Measurements from ENCODE around the gene MCC.

Gene MCC

DNA sequence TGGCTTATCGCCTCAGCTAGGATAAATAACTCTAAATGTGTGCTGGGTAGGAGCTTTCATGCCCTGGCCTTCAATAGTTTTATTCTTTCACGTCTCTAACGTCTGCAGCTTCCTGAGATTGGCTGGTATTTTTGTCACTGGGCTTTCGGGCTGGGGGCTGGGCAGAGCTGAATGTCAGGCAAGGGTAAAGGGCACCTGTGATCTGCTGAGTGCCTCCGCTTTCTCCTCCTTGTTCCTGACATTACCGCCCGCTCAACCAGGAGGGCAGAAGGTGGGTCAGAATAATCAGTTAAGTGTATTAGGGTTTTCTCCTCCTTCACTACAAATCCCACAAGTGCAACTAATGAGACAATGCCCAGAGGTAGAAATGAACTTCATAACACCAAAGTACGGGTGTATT, 270.1 kb downstream of the MCC start:
- DNase-seq, result no peak

DNA sequence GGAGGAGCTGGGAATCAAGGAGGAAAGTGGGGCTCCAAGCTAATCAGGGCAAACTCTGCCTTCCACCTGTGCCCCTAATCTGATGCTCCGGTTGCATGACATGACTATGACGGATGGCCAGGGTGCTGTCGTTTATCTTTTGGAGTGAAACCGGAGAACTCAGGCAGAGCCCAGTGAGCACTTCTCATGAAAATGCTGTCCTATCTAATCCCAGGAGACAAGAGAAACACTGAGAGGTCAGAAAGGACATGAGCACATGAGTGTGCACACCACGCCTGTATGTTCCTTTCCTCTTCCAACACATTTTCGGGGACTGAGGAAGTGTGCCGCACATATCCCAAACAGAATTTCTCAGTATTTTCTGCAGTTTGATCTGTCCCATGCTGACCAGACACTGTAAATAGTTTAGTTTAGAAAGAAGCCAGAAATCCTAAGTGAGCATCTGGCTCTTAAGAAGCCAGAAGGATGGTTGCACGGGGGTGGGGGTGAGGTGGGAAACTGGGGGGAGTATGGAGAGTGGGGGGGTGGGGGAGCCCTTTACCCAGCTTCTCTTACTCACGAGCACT, 270.6 kb downstream of the MCC start:
- DNase-seq, result no peak

GRCh38 chr5:113216545-113216944, 271.7 kb downstream of the MCC start:
- DNase-seq, result no peak

GRCh38 chr5:113215401-113216060, 272.7 kb downstream of the MCC start:
- DNase-seq, result no peak

DNA sequence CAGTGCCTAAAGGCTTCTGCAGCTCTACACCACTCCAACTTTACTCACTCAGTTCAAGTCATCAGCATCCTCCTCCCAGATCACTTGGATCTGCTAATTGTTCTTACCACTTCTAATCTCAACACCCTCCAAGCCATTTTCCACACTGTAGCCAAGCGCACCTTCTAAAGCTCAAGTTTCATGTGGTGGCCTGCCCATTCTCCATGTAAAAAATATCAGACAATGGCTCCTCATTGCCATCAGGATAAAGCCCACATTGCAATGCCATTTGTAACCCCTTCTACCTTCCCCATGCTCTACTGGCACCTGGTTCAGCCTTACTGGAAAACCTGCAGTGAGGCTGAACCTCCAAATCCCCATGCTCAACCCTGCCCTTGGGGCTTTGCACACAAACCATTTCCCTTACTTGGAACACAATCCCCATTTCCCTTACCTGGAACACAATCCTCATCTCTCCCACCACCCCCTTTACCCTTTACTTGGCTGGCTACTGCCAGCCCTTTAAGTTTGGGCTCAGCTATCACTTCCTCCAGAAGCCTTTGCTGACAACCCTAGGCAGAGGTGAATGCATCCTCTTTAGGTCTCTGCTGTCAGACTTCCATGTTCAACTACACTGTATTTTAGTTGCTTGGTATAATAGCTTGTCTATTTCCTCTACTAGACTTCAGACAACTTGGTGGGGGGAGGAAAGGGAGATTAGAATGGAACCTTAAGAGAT, 273.5 kb downstream of the MCC start:
- no peak for DNase-seq

- DNase-seq, result no peak
Measured at GRCh38 chr5:113213551-113214425, 274.5 kb downstream of the MCC start.

DNA sequence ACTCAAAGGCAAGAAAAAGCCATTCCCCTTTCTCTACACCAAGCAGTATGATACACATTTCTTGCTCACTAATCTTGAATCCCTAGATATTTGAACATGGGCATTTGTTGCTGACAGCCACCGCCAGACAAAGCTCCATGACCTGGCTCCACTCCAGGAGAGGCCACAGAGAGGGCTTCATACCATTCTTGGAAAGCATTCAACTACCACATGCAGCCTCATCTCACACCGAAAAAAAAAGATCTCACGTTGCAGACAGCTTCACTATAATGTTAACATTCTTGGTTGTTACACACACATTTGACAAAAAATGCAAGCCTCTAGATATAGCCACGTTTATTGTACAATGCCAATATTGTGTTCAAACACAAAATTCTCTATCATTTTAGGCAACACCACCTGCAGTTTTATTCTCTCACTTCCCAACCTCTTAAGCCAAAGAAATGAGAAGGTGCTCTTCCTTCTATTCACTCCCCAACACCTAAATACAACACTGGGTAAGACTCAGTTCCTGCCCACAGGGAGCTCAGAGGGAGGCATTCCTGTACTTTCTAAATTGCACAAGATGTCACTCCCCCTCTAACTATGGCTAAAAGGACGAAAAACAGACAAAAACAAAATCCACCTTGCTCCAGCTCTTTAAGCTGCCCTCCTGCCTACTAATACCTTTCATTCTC, 275.9 kb downstream of the MCC start:
- DNase-seq, result peak; percentile 81 to 92

- DNase-seq, result no peak
Measured at GRCh38 chr5:113209498-113209897, 278.8 kb downstream of the MCC start.

GRCh38 chr5:113205807-113206206, 282.4 kb downstream of the MCC start:
- DNase-seq, result no peak

GRCh38 chr5:113205323-113205722, 282.9 kb downstream of the MCC start:
- no peak for DNase-seq

- peak; percentile 30 to 71 for DNase-seq
Measured at GRCh38 chr5:113204525-113205161, 283.6 kb downstream of the MCC start.

DNA sequence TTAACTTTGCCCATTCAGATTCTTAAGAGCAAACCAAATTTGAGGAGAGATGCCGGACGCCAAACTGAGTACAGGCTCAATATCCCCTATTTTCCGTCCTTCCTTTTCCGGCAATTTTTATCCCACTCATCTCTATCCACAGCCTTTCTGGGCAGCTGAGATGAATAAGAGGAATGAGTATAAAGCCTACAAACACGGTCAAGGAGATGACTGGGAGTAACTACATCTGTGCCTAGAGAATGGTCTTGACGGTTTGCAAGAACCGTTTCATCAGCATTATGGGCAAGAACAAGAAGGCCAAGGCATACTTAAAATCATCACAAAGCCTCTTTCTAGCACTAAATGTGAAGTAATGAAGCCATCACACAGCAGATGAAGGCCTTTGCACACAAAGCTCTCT, 284.3 kb downstream of the MCC start:
- no peak for DNase-seq

GRCh38 chr5:113202746-113203716, 285.2 kb downstream of the MCC start:
- DNase-seq, result no peak

- DNase-seq, result no peak
Measured at GRCh38 chr5:113202287-113202686, 286.0 kb downstream of the MCC start.

GRCh38 chr5:113201715-113202114, 286.5 kb downstream of the MCC start:
- no peak for DNase-seq

DNA sequence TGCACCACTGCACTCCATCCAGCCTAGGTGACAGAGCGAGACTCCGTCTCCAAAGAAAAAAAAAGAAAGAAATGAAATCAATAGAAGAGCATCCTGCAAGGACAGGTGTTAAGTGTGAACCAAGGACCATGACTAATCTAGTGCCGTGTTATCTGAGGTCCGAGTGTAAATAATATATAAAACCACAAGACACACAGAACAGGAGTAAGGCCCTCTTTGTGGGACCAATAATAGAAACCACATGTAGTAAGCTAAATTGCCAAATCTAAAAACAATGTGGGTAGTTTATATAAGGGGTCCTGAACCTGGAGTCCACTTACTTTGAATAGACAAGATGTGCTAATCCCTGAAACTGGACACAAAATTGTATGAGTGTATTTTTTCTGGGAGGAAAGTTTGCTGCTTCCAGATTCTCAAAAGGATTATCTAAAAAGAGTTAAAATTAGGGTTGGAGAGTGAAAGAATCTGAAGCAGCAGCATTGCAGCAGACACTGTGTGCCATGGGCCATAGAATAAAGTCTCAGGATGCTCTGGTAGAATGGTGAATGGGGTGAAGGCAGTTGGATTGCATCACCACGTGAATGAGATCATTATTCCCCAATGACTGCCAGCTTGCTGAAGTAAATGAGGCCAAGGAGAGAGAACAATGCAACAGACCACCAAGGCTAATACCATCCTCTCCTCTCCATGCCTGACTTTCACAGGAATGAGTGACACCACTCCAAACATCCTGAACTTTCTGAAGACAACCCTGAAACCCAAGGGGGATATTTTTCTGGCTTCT, 288.9 kb downstream of the MCC start:
- DNase-seq, result peak in 1 of 2 experiments; percentile 21

DNA sequence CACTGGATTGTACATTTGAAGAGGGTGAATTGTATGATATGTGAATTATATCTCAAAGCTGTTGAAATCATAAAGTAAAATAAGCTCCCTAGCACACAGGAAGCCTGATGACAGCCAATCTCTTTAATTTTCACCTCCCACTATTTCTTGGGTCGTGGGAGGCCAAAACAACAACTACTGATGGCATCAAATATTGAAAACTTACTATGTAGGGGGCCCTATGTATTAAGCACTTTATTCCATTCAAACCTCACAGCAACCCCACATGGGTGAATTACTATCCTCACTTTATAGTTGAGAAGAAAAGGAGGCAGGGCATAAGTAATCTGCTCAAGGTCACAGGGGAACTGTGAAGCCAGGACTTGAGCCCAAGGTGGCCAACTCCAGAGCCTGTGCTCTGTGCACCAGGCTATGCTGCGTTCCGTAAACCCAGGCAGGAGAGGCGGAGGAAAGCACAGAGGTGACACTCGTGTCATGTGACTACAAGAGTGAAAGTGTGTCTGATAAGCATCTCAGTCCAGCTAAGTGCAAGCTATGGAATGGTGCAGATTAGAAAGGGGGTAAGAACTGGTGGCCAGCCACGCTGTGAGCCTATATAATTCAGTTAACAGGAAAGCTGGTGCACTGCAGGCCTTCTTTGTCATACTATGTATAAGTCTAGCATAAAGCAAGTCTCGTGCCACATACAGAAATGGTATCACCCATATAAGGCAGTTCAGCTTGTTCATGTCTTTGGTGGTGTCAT, 290.6 kb downstream of the MCC start:
- DNase-seq, result no peak

GRCh38 chr5:113195771-113196170, 292.5 kb downstream of the MCC start:
- DNase-seq, result peak in 1 of 2 experiments; percentile 61

GRCh38 chr5:113195251-113195650, 293.0 kb downstream of the MCC start:
- DNase-seq, result no peak
